Endothelial cell (in vitro differentiated cells): ENCODE measurements around the gene FRS2. TPM values are rescaled to one million over a fixed set of nuclear protein-coding genes. Genes with fewer than 3 reads are reported as not detected.

Experiments
- DNase-seq: peaks from one replicate; pipeline ENCODE4 v3.0.0; 2021; ENCODE audit warnings: low spot score
- H3K27ac Mint-ChIP-seq: one replicate; pipeline ENCODE4 v1.8.0; 2021; ENCODE audit warnings: mixed read lengths, inconsistent platforms; ENCODE audit not compliant: unreplicated experiment
- H3K27me3 Mint-ChIP-seq: one replicate; pipeline ENCODE4 v1.8.0; 2021; ENCODE audit warnings: mild to moderate bottlenecking, moderate library complexity, mixed read lengths, inconsistent platforms; ENCODE audit not compliant: unreplicated experiment
- H3K36me3 Mint-ChIP-seq: one replicate; pipeline ENCODE4 v1.8.0; 2021; ENCODE audit warnings: mild to moderate bottlenecking, low read depth, mixed read lengths, inconsistent platforms; ENCODE audit not compliant: unreplicated experiment
- H3K4me1 Mint-ChIP-seq: one replicate; pipeline ENCODE4 v1.8.0; 2021; ENCODE audit warnings: mild to moderate bottlenecking, mixed read lengths, inconsistent platforms; ENCODE audit not compliant: unreplicated experiment
- H3K4me3 Mint-ChIP-seq: one replicate; pipeline ENCODE4 v1.8.0; 2021; ENCODE audit warnings: mild to moderate bottlenecking, mixed read lengths, inconsistent platforms; ENCODE audit not compliant: unreplicated experiment
- H3K9me3 Mint-ChIP-seq: one replicate; pipeline ENCODE4 v1.8.0; 2021; ENCODE audit warnings: mixed read lengths, inconsistent platforms; ENCODE audit not compliant: unreplicated experiment
- total RNA-seq: library from RNA; stranded (reverse); fragmentation: NEBNext Ultra II Directional; extraction: Animal tissue kit (Norgen Biotek cat#: 25700); gene quantifications from one replicate; pipeline ENCODE4 v1.2.1, GENCODE V29; 2021; ENCODE audit not compliant: unreplicated experiment
- TF ChIP-seq, protein P1 (sequence below): fragments of 200-600 bp; sonication (generic); IDR thresholded peaks from one replicate; pipeline ENCODE4 v1.5.0; 2021; ENCODE audit warnings: antibody characterized with exemption; ENCODE audit not compliant: unreplicated experiment

Gene FRS2
- total RNA-seq, 1 donor from 2014 or later, result 22.9 TPM

DNA sequence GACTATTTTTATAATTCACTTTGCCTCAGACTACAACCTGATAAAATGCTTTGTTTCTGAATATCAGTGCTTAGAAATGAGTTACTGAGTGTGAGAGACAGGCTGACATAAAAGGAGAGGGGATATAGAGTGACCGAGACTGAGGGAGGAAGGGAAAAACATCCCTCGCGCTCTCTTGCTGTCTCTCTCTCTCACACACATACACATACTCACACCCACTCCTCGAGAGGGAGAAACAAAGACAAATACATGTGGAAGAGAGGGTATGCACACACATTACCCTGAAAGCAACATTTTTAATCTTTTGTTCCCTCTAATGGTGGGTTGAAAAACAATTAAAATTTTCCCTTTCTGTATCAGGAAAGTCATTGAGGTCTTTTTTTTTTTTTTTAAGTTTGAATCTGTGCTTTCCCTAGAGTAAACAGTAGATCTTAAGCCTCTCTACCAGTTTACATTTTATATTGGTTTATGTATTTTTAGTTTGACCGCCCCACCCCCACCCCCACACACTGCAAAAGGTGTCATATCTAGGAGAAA is 45.3 kb downstream of the FRS2 start:
- peak overlapping the region; percentile 72 for H3K27ac Mint-ChIP-seq
- H3K9me3 Mint-ChIP-seq, result no peaks in the 10 kb centered on the region
- TF ChIP-seq, protein P1, sequence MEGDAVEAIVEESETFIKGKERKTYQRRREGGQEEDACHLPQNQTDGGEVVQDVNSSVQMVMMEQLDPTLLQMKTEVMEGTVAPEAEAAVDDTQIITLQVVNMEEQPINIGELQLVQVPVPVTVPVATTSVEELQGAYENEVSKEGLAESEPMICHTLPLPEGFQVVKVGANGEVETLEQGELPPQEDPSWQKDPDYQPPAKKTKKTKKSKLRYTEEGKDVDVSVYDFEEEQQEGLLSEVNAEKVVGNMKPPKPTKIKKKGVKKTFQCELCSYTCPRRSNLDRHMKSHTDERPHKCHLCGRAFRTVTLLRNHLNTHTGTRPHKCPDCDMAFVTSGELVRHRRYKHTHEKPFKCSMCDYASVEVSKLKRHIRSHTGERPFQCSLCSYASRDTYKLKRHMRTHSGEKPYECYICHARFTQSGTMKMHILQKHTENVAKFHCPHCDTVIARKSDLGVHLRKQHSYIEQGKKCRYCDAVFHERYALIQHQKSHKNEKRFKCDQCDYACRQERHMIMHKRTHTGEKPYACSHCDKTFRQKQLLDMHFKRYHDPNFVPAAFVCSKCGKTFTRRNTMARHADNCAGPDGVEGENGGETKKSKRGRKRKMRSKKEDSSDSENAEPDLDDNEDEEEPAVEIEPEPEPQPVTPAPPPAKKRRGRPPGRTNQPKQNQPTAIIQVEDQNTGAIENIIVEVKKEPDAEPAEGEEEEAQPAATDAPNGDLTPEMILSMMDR, result no peak
- no peaks in the 10 kb centered on the region for H3K27me3 Mint-ChIP-seq
- peaks cover 9% of the 10 kb centered on the region for H3K4me1 Mint-ChIP-seq
- H3K36me3 Mint-ChIP-seq, result no peaks in the 10 kb centered on the region
- no peak for DNase-seq
- H3K4me3 Mint-ChIP-seq, result no peak overlapping the region

DNA sequence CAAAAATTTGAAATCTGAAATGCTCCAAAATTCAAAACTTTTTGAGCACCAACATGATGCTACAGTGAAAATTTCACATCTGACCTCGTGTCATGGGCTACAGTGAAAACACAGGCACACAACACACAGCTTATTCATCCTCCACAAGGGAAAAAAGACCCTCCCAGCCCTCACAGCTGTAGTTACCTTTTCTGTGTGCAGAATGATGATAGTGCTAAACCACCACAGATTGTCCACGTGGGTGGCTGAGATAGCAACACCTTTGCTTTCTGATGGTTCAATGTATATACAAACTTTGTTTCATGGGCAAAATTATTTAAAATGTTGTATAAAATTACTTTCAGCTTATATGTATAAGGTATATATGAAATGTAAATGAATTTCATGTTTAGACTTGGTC is 46.8 kb downstream of the FRS2 start:
- no peaks in the 10 kb centered on the region for H3K36me3 Mint-ChIP-seq
- H3K9me3 Mint-ChIP-seq, result no peaks in the 10 kb centered on the region
- TF ChIP-seq, protein P1, result no peak
- no peak for DNase-seq
- no peaks in the 10 kb centered on the region for H3K27me3 Mint-ChIP-seq
- H3K4me3 Mint-ChIP-seq, result no peak overlapping the region
- H3K4me1 Mint-ChIP-seq, result peaks cover 9% of the 10 kb centered on the region
- H3K27ac Mint-ChIP-seq, result no peak overlapping the region

GRCh38 chr12:69517406-69517805 is 47.2 kb downstream of the FRS2 start:
- Mint-ChIP-seq H3K4me1 (peaks cover 9% of the 10 kb centered on the region), H3K27me3 (no peaks in the 10 kb centered on the region), H3K27ac (no peak overlapping the region), H3K4me3 (no peak overlapping the region), H3K36me3 (no peaks in the 10 kb centered on the region), H3K9me3 (no peaks in the 10 kb centered on the region)
- no peak for DNase-seq
- TF ChIP-seq, protein P1, result no peak

- H3K36me3 Mint-ChIP-seq, result no peaks in the 10 kb centered on the region
- H3K9me3 Mint-ChIP-seq, result no peaks in the 10 kb centered on the region
- no peak for DNase-seq
- TF ChIP-seq, protein P1, result no peak
- H3K27ac Mint-ChIP-seq, result no peak overlapping the region
- H3K4me3 Mint-ChIP-seq, result no peak overlapping the region
- peaks cover 4% of the 10 kb centered on the region for H3K27me3 Mint-ChIP-seq
- peaks cover 9% of the 10 kb centered on the region for H3K4me1 Mint-ChIP-seq
Observed at GRCh38 chr12:69519871-69520270, 49.7 kb downstream of the FRS2 start.

DNA sequence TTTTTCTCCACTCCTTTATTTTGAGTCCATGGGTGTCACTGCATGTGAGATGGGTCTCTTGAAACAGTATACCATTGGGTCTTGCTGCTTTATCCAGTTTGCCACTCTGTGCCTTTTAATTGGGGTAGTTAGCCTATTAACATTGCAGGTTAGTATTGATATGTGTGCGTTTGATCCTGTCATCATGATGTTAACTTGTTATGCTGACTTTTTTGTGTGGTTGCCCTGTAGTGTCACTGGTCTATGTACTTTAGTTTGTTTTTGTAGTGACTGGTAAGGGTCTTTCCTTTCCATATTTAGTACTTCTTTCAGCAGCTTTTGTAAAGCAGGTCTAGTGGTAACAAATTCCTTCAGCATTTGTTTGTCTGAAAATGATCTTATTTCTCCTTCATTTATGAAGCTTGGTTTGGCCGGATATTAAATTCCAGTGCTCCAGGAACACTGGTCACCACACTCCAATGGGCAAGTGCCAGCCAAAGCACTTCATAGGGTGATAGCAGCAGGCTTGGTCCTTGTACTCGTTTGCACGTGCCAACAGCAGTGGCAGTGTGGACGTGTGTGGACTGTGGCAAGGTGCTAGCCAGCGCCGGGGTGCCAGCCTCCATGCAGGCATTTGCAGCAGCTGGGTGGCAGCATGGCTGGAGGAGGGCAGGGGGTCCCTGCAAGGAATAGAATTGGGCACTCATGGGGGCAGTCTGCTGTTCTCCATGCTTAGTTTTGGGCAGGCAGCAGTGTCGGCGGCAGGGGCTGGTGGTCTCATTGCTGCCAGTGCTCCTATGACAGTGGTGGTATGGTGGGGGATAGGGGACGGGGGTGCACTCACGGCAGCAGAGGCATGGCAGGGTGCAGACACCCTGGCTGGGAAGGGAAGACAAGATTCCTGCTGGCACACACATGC is 53.5 kb downstream of the FRS2 start:
- H3K4me1 Mint-ChIP-seq, result peaks cover 7% of the 10 kb centered on the region
- H3K27me3 Mint-ChIP-seq, result peaks cover 5% of the 10 kb centered on the region
- TF ChIP-seq, protein P1, result no peak
- H3K4me3 Mint-ChIP-seq, result no peak overlapping the region
- no peak overlapping the region for H3K27ac Mint-ChIP-seq
- no peaks in the 10 kb centered on the region for H3K36me3 Mint-ChIP-seq
- DNase-seq, result no peak
- no peaks in the 10 kb centered on the region for H3K9me3 Mint-ChIP-seq
